NCI-H1417 treated with DMSO at 0.1 percent for 48 hours (cell line): ENCODE measurements around the gene RASGRP2.

Experiments used
- DNase-seq: peaks from one replicate; lab custom pipeline; 2025; lab: John Stamatoyannopoulos, UW

The RASGRP2 gene

GRCh38 chr11:64694821-64695365 lies 49.0 kb downstream of the RASGRP2 start:
- DNase-seq = peak; percentile 42

- no peak for DNase-seq
These were observed 49.8 kb downstream of the RASGRP2 start for GRCh38 chr11:64694026-64694755.

GRCh38 chr11:64692764-64693331 lies 51.1 kb downstream of the RASGRP2 start:
- DNase-seq = no peak

- no peak for DNase-seq
These were observed 52.4 kb downstream of the RASGRP2 start for GRCh38 chr11:64691543-64691942.

- DNase-seq = no peak
These were observed 53.7 kb downstream of the RASGRP2 start for GRCh38 chr11:64690235-64690634.

GRCh38 chr11:64688534-64688982 lies 55.4 kb downstream of the RASGRP2 start:
- peak; percentile 69 for DNase-seq

GRCh38 chr11:64687643-64688533 lies 56.1 kb downstream of the RASGRP2 start:
- DNase-seq = no peak

- no peak for DNase-seq
These were observed 56.7 kb downstream of the RASGRP2 start for GRCh38 chr11:64687204-64687603.

- DNase-seq = no peak
These were observed 57.3 kb downstream of the RASGRP2 start for GRCh38 chr11:64686466-64687170.

- DNase-seq = no peak
These were observed 58.4 kb downstream of the RASGRP2 start for GRCh38 chr11:64685536-64685935.

GRCh38 chr11:64684357-64684756 lies 59.6 kb downstream of the RASGRP2 start:
- DNase-seq = no peak

GRCh38 chr11:64681171-64681570 lies 62.8 kb downstream of the RASGRP2 start:
- no peak for DNase-seq

- no peak for DNase-seq
These were observed 64.1 kb downstream of the RASGRP2 start for GRCh38 chr11:64679846-64680245.

- DNase-seq = no peak
These were observed 66.4 kb downstream of the RASGRP2 start for GRCh38 chr11:64677441-64678023.
